Upper lobe of left lung (tissue), 4 donors: Measurements from ENCODE around the gene CALN1.

ENCODE experiments used
- CTCF ChIP-seq, 6 experiments: fragments of 450-650 bp in 4 of 6; fragments of 200-600 bp in 2 of 6; sonication (generic) in 2 of 6; IDR thresholded peaks; one replicate each; pipeline ENCODE4 v1.5.1; 2016 to 2019; ENCODE audit warnings: antibody characterized with exemption in 6 of 6
- EP300 ChIP-seq, 4 donors: sonication (generic); formaldehyde crosslinking; IDR thresholded peaks; one replicate each; pipeline ENCODE4 v1.5.1; 2017; ENCODE audit warnings: antibody characterized with exemption in 4 of 4, control low read depth in 2 of 4
- POLR2A ChIP-seq, 4 donors: fragments of 450-650 bp; IDR thresholded peaks; one replicate each; pipeline ENCODE4 v1.5.1; 2016 to 2017; ENCODE audit warnings: antibody characterized with exemption in 4 of 4, mild to moderate bottlenecking in 2 of 4
- POLR2AphosphoS5 ChIP-seq, 2 donors: sonication (generic); formaldehyde crosslinking; IDR thresholded peaks; one replicate each; pipeline ENCODE4 v1.5.1; 2017; ENCODE audit warnings: antibody characterized with exemption in 2 of 2

- TF ChIP-seq POLR2AphosphoS5 (IDR thresholded peaks at IDR 0.05), result no peak
- TF ChIP-seq CTCF (IDR thresholded peaks at IDR 0.05), result no peak
- no peak for TF ChIP-seq EP300 (IDR thresholded peaks at IDR 0.05)
- no peak for TF ChIP-seq POLR2A (IDR thresholded peaks at IDR 0.05)
These were observed 363.7 kb downstream of the CALN1 start for GRCh38 chr7:72048420-72048819.
